HG03558 (cell line): ENCODE results near the gene SPAG5.

Experiments used
- ATAC-seq: cut with Tn5 transposase; IDR thresholded peaks from one replicate; pipeline ENCODE4 v1.9.1; 2021; ENCODE audit warnings: moderate number of reproducible peaks; ENCODE audit not compliant: unreplicated experiment; ENCODE audit errors: extremely low read depth

Gene SPAG5, protein sequence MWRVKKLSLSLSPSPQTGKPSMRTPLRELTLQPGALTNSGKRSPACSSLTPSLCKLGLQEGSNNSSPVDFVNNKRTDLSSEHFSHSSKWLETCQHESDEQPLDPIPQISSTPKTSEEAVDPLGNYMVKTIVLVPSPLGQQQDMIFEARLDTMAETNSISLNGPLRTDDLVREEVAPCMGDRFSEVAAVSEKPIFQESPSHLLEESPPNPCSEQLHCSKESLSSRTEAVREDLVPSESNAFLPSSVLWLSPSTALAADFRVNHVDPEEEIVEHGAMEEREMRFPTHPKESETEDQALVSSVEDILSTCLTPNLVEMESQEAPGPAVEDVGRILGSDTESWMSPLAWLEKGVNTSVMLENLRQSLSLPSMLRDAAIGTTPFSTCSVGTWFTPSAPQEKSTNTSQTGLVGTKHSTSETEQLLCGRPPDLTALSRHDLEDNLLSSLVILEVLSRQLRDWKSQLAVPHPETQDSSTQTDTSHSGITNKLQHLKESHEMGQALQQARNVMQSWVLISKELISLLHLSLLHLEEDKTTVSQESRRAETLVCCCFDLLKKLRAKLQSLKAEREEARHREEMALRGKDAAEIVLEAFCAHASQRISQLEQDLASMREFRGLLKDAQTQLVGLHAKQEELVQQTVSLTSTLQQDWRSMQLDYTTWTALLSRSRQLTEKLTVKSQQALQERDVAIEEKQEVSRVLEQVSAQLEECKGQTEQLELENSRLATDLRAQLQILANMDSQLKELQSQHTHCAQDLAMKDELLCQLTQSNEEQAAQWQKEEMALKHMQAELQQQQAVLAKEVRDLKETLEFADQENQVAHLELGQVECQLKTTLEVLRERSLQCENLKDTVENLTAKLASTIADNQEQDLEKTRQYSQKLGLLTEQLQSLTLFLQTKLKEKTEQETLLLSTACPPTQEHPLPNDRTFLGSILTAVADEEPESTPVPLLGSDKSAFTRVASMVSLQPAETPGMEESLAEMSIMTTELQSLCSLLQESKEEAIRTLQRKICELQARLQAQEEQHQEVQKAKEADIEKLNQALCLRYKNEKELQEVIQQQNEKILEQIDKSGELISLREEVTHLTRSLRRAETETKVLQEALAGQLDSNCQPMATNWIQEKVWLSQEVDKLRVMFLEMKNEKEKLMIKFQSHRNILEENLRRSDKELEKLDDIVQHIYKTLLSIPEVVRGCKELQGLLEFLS

DNA sequence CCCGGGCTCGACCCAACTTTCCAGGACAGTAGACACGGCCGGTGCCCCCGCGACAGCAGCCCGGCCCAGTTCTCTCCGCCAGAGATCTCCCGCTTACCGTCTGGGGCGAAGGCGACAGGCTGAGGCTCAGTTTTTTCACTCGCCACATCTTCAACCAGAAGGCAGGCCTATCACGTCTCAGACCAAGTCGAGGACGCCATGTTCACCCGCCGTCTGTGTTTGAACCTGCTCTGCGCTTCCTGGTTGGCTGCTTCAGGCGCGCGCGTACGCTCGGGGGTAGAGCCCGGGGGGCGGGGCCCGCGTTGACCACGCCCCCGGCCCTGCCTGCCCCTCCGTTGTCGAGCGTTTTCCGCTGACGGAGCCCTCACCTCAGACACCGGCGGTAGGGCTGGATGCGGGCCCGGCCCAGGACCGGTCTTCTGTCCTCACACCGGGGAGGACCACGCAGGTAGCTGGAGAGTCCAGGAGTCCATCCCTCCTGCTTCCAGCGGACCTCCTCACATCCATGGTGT lies at the start of gene SPAG5:
Gene SPAG5, minus strand, starts transcription at position 227 of the 512 bp plus-strand sequence. Its CDS starts 79 bp downstream, at position 148.
- peak; percentile 41 for ATAC-seq

DNA sequence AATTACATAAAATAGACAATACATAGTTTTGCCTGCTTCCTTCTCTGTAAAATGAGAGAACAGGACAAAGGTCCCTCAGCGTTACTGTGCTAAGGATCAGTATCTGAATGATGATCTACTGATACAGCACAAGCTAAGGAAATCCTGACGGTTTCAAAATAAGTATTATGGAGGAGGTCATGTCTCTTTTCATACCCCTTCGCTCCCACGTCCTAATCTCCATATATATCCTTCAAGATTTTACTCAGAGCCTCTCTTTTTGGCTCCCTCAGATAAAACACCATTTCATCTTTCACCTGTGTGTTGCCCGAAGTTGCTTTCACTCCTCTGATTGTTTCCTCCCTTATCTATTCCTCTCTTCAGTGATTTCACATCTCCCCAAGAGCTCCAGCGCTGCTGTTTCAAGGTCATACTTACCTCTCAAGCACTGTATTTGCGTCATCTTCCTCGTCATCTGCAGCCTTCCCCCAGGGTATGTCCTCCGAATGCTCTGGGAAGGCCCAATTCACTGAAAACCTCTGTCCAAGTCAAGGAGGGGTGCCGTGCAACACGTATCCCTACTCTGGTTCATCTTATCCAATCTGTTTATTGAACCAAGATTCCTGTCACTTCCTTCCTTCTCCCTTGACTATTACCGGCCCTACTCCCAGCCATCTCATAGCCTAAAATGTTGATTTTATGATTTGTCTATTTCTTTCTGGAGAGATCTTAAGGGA lies 47.4 kb upstream of the SPAG5 start:
- ATAC-seq, result no peak

DNA sequence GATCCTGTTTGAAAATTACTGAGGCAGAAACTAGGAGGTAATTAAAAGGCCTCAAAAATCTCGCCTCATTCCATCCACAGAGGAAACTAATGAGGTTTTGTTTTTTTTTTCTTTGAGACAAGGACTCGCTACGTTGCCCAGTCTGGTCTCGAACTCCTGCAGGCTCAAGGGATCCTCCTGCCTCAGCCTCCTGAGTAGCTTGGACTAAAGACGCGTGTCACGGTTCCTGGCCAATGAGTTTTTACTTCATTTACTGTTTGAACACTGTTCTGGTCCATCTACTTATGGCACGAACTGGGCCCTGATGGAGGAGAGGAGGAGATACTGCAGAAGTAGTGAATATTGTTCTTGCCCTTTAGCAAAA lies 46.7 kb upstream of the SPAG5 start:
- no peak for ATAC-seq

DNA sequence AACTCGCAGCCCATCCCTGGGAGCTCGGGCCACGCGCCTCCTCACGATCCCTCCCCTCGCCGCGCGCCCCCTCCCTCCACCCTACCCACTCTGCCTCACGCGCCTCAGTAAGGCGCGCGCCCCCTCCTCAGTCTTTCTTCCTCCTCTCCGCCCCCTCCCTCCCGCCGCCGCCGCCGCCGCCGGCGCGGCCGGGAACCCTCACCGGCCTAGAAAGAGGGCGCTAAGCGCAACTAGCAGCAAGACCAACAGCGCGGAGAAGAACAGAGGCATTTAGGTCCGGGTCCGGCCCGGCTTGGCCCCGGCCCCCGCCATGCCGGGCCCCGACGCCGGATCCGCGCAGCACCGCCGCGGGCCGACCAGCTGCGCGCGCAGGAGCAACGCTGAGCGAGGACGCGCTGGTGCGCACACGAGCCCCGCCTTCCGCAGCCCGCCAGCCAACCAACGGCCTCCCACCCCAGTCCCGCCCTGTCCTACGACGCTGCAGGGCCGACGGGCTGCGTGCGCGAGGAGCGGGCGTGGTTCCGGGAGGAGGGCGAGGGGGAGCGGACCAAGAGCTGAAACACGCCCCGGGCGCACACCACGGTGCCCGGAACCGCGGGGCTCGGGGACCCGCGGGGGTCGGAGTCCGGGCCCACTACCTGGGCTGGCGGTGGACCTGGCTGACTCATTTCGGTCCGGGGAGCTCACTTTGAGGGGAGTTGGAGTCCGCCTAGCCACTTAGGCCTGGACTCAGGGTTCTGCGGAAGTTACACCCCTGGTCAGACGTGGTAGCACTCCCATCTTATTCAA lies 46.2 kb upstream of the SPAG5 start, which contains the start of gene BLTP2:
Gene BLTP2, minus strand, starts transcription at position 372 of the 789 bp plus-strand sequence. Its CDS starts 102 bp downstream, at position 270.
- ATAC-seq, result peak; percentile 71

DNA sequence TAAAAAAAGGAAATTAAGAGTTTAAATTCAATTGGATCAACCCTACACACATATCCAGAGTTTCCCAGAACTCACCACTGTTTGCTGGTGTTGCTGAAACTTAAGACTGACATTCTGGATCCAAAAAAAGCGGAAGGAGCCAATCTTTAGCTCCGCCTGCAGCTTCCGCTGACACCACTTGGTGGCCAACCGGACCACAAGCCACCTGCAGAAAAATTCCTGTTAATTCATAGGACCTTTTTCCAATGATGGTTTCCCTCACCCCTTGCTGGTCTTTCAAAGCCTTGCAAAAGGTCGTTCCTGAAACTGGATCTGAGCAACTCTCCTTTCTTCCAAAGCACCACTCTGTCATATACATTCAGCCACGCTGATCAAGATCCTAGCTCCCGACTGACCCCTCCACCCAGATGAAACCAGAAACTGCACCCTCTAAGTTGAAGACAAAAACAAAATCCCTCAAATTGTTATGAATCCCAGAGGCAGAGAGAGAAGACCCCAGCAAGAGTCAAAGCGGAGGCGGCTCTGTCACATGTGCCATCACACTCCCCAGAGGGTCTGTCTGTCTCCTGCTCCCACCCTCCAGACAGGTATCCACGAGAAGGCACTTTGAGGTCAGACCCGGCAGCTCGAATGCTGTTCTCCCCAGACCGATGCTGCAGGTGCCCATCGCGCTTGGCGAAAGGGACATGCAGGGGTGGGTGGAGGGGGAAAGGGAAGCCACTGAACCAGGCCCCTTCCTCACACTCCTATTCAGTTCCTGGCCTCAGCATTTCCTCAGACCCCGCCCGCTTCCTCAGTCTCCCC lies 45.4 kb upstream of the SPAG5 start:
- ATAC-seq, result no peak

DNA sequence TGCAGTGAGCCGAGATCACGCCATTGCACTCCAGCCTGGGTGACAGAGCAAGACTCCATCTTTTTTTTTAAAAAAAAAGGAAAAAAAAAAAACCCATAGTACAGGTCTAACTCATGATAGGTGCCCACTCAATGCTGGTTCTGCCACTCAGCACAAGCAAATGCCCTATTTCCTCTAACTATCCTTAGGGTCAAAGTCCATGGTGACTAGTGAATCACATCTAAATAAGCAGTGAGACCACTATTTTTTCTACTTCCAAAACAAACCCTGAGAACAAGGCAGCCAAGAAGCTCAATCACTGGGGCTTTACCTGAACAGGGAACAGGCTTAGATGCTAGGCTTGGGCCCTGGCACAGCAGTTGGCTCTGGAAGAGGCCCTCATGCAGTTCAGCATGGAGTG lies 42.8 kb upstream of the SPAG5 start:
- ATAC-seq, result no peak

DNA sequence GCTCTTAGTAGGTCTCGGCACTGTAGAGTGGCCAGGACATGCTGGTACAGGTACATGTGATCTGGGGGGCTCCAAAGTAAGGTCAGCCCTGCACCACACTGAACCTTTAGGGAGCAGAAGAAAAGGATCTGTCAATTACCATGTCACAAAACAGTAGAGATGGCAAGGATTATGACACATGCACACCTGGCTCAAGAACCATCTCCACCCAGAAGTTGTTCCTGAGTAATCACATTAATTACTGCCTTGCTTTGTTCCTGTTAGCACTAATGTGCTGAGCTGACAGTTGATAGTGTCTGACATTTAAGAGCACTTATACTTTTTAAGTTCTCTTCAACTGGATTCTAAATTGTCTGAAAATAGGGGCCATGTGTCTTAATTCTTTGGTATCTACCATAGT lies 36.7 kb upstream of the SPAG5 start:
- ATAC-seq, result no peak

DNA sequence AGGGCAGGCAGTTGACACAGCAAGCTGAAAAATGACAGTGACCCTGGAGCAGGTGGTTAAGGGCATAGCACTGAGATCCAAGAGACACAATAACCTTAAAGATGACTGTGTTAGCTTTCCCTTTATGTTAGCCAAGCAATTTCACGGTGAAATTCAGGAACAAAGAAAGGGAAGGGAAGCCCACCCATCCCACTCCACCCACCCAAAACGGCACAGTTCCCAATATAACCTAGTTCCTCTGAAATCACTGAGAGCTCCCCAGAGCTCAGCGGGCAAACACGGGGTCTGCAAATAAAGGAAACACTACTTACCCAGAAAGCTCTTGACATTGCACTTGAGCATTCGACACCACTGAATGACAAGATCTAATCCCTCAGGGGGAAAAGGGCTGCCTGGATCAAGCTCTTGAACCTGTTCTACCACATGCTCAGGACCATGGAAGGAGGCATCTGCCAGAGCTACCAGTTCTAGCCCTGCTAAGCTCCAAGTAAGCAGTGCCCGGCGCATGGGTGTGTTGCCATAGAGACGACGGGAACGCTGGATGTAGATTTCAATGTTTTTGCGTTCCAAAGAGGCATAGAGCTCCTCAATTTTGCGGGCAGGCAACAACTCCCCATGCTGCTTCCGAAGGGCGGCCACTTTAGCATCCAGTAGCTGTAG lies 35.5 kb upstream of the SPAG5 start:
- no peak for ATAC-seq

DNA sequence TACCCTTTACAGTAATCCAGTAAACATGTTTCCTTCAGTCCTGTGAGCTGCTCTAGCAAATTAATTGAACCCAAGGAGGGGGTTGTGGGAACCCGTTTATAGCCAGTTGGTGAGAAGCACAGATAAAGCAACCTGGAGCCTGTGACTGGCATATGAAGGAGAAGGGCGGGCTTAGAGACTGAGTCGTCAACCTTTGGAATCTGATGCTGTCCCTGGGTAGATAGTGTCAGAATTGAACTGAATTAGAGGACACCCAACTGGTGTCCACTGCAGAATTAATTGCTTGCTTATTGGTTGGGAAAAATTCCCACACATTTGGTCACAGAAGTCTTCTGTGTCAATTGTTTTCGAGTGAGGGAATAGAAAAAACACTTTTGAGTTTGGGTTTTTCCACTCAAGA lies 28.0 kb upstream of the SPAG5 start:
- no peak for ATAC-seq

DNA sequence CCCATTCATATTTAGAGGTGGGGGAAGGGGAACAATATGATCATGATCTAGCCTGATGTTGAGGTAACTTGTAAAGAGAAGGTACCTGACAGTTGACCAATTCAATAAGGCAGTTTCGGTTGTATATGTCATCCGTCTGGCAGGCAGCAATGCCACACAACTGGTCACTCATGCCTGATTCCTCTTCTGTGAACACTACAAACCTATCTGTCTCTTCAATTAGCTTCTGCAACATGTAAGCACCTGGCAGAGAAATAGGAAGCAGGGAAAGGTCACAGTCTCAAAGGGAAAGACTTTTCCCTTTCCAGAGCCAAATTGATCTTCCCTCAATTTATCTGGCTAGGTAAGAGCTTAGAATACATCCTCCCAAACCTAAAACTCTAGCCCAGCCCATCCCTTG lies 25.3 kb upstream of the SPAG5 start:
- ATAC-seq, result no peak

DNA sequence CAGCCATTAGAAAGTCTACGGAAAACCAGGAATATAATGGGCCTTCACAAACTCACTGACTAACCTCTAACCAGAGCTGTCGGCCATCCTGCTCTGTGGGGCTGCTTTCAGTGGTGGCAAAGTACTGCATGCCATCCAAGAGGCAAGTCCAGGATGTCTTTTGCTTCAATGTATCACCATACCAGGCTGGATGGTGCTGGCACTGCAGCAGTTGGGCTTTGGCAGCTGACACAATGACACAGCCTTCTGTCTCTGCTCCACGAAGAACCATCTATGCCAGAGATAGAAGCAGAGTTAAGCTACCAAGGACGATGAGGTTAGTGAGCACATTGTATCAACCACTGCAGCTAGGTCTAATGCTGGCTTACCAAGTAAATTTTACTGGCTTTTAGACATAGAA lies 24.9 kb upstream of the SPAG5 start:
- no peak for ATAC-seq

DNA sequence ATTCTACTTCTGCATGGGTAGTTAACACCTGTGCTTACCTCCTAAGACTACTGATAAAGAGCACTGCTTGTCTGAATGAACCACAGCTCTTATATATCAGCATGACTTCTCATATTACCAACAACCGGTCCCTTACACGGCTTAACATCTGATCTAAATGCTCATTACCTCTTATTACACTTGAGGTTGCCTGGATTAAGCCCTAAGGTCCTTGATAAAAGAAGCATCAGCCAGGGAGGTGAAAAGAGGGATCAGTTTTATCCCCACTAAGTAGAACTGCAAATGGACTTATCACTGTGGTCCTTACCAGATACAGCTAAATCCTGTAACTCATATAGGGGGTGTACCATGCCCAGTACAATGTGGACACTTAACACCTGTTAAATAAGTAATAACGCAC lies 23.4 kb upstream of the SPAG5 start:
- ATAC-seq, result no peak

DNA sequence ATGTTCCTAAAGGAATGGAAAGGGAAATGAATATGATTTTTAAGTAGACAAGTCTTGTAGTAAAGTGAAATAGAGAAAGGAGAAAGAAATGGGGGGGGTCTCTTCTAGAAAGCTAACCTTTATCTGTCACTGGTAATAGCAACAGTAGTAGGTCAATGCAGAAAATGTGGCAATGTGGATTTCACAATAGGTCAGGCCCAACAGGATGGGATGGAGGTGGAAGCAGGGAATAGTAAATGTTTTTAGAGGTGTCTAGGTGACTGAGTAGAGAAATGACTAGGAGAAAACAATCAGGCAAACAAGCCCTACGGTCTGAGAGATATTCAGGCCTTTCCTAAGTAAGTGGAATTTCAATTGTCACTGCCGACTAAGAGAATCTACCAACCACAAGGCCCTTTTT lies 21.2 kb upstream of the SPAG5 start:
- no peak for ATAC-seq

DNA sequence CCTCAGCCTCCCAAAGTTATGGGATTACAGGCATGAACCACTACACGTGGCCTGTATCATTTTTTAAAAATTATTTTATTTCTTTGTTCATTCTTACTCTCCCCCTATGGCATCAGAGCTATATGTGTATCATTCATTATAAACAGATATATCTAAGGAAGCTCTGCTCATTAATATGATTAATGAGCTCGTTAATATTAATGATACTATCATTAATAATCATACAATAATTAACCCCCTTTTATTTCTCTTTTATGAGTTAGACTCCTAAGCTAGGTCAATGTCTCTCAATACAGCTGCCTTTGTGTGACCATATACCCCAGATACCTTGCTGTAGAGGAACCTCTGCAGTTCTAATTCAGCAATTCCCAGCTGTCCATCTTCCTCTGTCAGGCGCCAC lies 19.6 kb upstream of the SPAG5 start:
- no peak for ATAC-seq

DNA sequence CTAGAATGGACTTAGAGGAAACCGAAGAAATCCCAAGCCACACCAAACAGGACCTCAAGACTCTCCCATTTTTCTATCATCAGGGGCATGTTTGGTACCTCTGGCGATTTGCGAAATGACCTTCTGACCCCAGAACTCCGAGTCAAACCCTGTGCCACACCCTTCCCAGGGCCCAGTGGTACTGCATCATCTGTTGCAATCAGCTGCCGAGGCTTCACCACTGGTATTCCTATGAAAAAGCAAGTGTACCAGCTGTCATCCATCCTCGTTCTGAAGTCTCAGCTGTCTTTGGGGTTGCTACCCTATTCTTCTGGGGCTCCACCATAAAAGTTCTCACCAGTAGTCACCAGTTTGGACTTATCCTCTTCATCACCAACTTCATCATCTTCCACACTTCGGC lies 17.5 kb upstream of the SPAG5 start:
- ATAC-seq, result no peak

DNA sequence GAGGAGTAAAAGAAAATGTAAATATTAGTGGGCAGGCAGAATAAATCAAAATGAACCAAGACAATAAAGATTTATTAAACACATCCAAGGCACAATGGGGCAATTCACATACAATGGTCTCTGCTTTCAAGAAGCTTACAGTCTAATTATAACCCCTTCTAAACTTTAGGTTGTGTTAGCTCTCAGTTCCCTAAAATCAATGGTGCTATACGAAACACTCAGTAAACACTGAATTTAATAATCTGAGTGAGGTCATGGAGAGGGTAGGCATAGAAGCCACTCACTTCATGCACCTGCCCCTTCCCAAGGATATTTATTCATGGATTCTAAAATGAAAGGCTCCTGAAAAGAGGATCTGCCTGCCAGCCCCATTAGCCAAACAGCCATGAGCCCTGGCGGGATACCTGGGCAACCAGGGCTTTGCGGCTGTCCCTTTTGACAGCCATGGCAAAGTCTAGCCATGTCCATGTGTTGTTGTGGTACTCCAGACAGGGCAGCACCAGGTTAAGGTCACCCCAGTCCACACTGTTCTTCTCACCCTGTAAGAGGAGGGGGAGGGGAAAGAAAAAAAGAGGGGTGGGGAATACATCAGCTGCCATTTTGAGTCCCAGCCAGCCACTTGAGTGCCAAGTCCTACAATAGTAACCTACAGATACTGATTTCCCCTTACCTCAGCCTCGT lies 16.6 kb upstream of the SPAG5 start:
- no peak for ATAC-seq

DNA sequence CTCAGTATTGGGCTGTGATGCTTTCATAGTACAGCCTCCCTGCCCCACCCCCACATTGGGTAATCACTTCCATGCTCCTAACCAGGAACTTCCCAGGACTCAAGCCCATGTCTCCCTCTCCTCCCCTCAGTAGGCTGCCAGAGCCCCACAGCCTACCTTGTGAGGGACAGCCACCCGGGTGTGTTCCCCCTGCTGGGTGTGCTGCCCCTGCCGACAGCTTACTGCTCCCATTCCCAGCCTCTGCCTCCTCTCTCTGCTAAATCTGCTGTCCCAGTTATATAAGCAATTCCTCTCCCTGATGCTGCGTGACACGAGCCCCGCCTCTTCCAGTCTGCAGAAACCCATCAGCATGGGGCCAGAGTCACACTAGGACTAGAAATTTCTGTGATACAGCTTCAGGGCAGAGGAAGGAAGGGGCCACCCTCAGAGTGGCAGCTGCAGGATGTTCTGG lies 15.1 kb upstream of the SPAG5 start, which contains the start of gene RSKR:
Gene RSKR, minus strand, starts transcription at position 255 of the 451 bp plus-strand sequence. Its CDS starts 24 bp downstream, at position 231.
- no peak for ATAC-seq
